ENCODE data around the gene SLC51A. TPM values are rescaled to one million over a fixed set of nuclear protein-coding genes. Genes with fewer than 3 reads are reported as not detected.

SLC51A gene
- total RNA-seq, 1 experiment from 2014 or later, result not detected

- Histone ChIP-seq H3K4me3 (no peak overlapping the region), H3K27me3 (no peaks in the 10 kb centered on the region), H3K9me3 (no peaks in the 10 kb centered on the region), H3K36me3 (peaks cover 52% of the 10 kb centered on the region)
- DNase-seq, result no peak
These were observed 35.6 kb downstream of the SLC51A start for GRCh38 chr3:196251918-196252317.

GRCh38 chr3:196254376-196255283 is 38.3 kb downstream of the SLC51A start:
- Histone ChIP-seq H3K9me3 (no peaks in the 10 kb centered on the region), H3K36me3 (peaks cover 45% of the 10 kb centered on the region), H3K27me3 (no peaks in the 10 kb centered on the region), H3K4me3 (no peak overlapping the region)
- DNase-seq, result no peak

- DNase-seq, result no peak
- no peaks in the 10 kb centered on the region for H3K9me3 ChIP-seq
- H3K36me3 ChIP-seq, result peaks cover 50% of the 10 kb centered on the region
- H3K27me3 ChIP-seq, result no peaks in the 10 kb centered on the region
- no peak overlapping the region for H3K4me3 ChIP-seq
These were observed 39.4 kb downstream of the SLC51A start for GRCh38 chr3:196255776-196256175.

GRCh38 chr3:196260784-196261183 is 44.5 kb downstream of the SLC51A start:
- Histone ChIP-seq H3K27me3 (no peaks in the 10 kb centered on the region), H3K4me3 (no peak overlapping the region), H3K36me3 (peaks cover 49% of the 10 kb centered on the region), H3K9me3 (no peaks in the 10 kb centered on the region)
- no peak for DNase-seq

GRCh38 chr3:196263819-196264218 is 47.5 kb downstream of the SLC51A start:
- Histone ChIP-seq H3K4me3 (no peak overlapping the region), H3K9me3 (no peaks in the 10 kb centered on the region), H3K27me3 (no peaks in the 10 kb centered on the region), H3K36me3 (peaks cover 47% of the 10 kb centered on the region)
- no peak for DNase-seq

GRCh38 chr3:196268284-196269163 is 52.2 kb downstream of the SLC51A start:
- Histone ChIP-seq H3K4me3 (no peak overlapping the region), H3K9me3 (no peaks in the 10 kb centered on the region), H3K36me3 (peaks cover 54% of the 10 kb centered on the region), H3K27me3 (no peaks in the 10 kb centered on the region)
- peak; percentile 79 for DNase-seq

- Histone ChIP-seq H3K9me3 (no peaks in the 10 kb centered on the region), H3K27me3 (no peaks in the 10 kb centered on the region), H3K36me3 (peaks cover 57% of the 10 kb centered on the region), H3K4me3 (no peak overlapping the region)
- DNase-seq, result no peak
These were observed 54.2 kb downstream of the SLC51A start for GRCh38 chr3:196270499-196270898.

GRCh38 chr3:196272826-196273225 is 56.5 kb downstream of the SLC51A start:
- no peak for DNase-seq
- H3K9me3 ChIP-seq, result no peaks in the 10 kb centered on the region
- no peaks in the 10 kb centered on the region for H3K27me3 ChIP-seq
- H3K36me3 ChIP-seq, result peaks cover 40% of the 10 kb centered on the region
- no peak overlapping the region for H3K4me3 ChIP-seq

- Histone ChIP-seq H3K9me3 (no peaks in the 10 kb centered on the region), H3K4me3 (no peak overlapping the region), H3K36me3 (peaks cover 39% of the 10 kb centered on the region), H3K27me3 (no peaks in the 10 kb centered on the region)
- DNase-seq, result no peak
These were observed 57.3 kb downstream of the SLC51A start for GRCh38 chr3:196273655-196274054.

- H3K4me3 ChIP-seq, result no peak overlapping the region
- no peak for DNase-seq
- no peaks in the 10 kb centered on the region for H3K9me3 ChIP-seq
- H3K36me3 ChIP-seq, result peaks cover 33% of the 10 kb centered on the region
- H3K27me3 ChIP-seq, result no peaks in the 10 kb centered on the region
These were observed 58.3 kb downstream of the SLC51A start for GRCh38 chr3:196274585-196274984.

GRCh38 chr3:196275126-196275525 is 58.8 kb downstream of the SLC51A start:
- H3K36me3 ChIP-seq, result peaks cover 31% of the 10 kb centered on the region
- no peak for DNase-seq
- no peaks in the 10 kb centered on the region for H3K27me3 ChIP-seq
- H3K9me3 ChIP-seq, result no peaks in the 10 kb centered on the region
- no peak overlapping the region for H3K4me3 ChIP-seq

- H3K9me3 ChIP-seq, result no peaks in the 10 kb centered on the region
- DNase-seq, result no peak
- peaks cover 19% of the 10 kb centered on the region for H3K36me3 ChIP-seq
- no peak overlapping the region for H3K4me3 ChIP-seq
- H3K27me3 ChIP-seq, result no peaks in the 10 kb centered on the region
These were observed 64.5 kb downstream of the SLC51A start for GRCh38 chr3:196280689-196281440.

GRCh38 chr3:196281962-196282361 is 65.6 kb downstream of the SLC51A start:
- Histone ChIP-seq H3K9me3 (no peaks in the 10 kb centered on the region), H3K27me3 (no peaks in the 10 kb centered on the region), H3K4me3 (no peak overlapping the region), H3K36me3 (peaks cover 19% of the 10 kb centered on the region)
- DNase-seq, result no peak

Measured in MG63 (cell line).